Pancreas (tissue), 10 donors: ENCODE results near the gene ABCC9. TPM values are rescaled to one million over a fixed set of nuclear protein-coding genes. Genes with fewer than 3 reads are reported as not detected.

Experiments used
- ATAC-seq, 4 donors: fragments of 200-7000 bp; cut with Tn5 transposase; one replicate each; pipeline versions ENCODE4 v1.8.0 to v1.9.1; 2020; ENCODE audit warnings: mild to moderate bottlenecking in 4 of 4, moderate library complexity in 4 of 4
- DNase-seq, 6 donors: peaks; one replicate each; pipeline ENCODE4 v3.0.0-alpha.2; 2020
- FAIRE-seq: peaks from 2 replicates; lab custom pipeline; 2012; peaks lifted over from hg19 to GRCh38; lab: Jason Lieb, UNC
- H3K27ac ChIP-seq, 4 donors: fragments of 200-600 bp; sonication (generic); 1 replicate in 3 of 4; 2 replicates in 1 of 4; pipeline versions ENCODE4 v1.5.0 to v1.8.0; 2020
- H3K27me3 ChIP-seq, 4 donors: fragments of 200-600 bp; one replicate each; pipeline ENCODE4 v1.8.0; 2021
- H3K36me3 ChIP-seq, 3 donors: fragments of 200-600 bp; sonication (generic) in 1 of 3; one replicate each; pipeline versions ENCODE4 v1.5.0 to v1.8.0; 2020 to 2021
- H3K4me1 ChIP-seq, 3 donors: fragments of 200-600 bp; one replicate each; pipeline ENCODE4 v1.8.0; 2021
- H3K4me3 ChIP-seq, 4 donors: fragments of 200-600 bp; sonication (generic) in 2 of 4; one replicate each; pipeline versions ENCODE4 v1.5.0 to v1.8.0; 2020 to 2021
- H3K9me3 ChIP-seq, 4 donors: fragments of 200-600 bp; one replicate each; pipeline ENCODE4 v1.8.0; 2021
- WGBS, 2 donors: extraction: QIAGEN DNeasy Blood & Tissue Kit; methylation state at CpG; one replicate each; pipeline ENCODE4 v1.1.7; 2013; 5-methylcytosine and 5-hydroxymethylcytosine counted together
- intact Hi-C, 3 donors: fragments of 100-400 bp; cut with DNase I; formaldehyde crosslinking; loops; one replicate each; pipeline versions ENCODE4 v1.11.1 to v1.14.2; 2022
- polyA plus RNA-seq, 2 donors: library from polyadenylated mRNA; stranded (reverse); fragments of 200-250 nt; gene quantifications; one replicate each; pipeline ENCODE4 v1.2.3, GENCODE V29; 2013
- total RNA-seq, 6 donors: library from RNA; stranded (reverse); fragmentation: NEBNext Ultra II Directional in 4 of 6; extraction: Animal tissue kit (Norgen Biotek cat#: 25700) in 4 of 6; gene quantifications; one replicate each; pipeline versions ENCODE4 v1.2.1 to v1.2.4, GENCODE V29; 2021 to 2023
- TF ChIP-seq, protein P1 (sequence below), 4 donors: fragments of 200-600 bp; sonication (generic) in 3 of 4; IDR thresholded peaks; one replicate each; pipeline versions ENCODE4 v1.5.0 to v1.8.0; 2021; ENCODE audit warnings: antibody characterized with exemption in 4 of 4
- donor health status: healthy with polysubstance abuse.
- donor health status: DM: no; HTN: no; CAD: no; lungs with moderate emphysema.
- donor health status: DM: no; HTN: no; CAD: no.
- donor health status: control.
- donor health status: control.
- donor health status: Bipolar disorder and iron deficiency.
- donor health status: DM: yes; HTN: yes; CAD: no.
- donor health status: DM: no; HTN: no; CAD: no.
- donor health status: DM: no; HTN: no; CAD: no.
- donor health status: DM: yes; HTN: yes; CAD: no.

ABCC9 gene
- total and polyA plus RNA-seq, 8 donors, result 1.4 to 19.3 (median 5.5) TPM

DNA sequence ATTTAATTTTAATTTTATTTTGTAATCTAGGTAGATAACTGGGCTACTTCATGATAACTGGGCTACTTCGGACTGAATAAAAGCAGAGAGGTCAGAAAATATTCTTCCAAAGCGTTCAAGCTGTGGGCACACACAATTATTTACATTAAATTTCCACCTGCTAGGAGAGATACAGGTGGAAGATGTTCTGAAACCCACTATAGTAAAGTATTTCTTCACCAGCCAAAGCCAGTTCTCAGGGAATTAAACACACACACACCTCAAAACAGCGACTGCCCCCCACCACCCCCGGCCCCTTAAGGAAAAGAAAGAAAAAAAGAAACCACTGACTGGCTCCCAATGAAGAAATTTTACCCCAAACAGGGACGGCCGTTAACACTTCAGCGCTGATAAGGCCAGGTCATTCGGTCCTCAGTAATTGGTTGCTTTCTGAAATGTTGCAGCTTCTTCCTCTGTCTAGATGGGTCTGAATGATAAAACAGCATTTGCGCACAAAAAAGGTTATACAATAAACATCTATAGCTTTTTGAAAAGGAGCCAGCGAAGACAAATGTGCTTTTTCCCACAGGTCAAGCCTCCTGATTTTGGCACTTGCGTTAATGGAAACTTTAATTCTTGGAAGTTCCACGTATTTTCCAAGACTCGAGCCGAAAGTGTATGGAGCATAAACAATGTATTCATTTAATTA is 165.9 kb downstream of the ABCC9 start:
- 13 to 17% methylated on average over 14 of the region's 14 CpGs for WGBS, 2 donors
- peaks cover 0 to 30% (median 18%) of the 10 kb centered on the region in 3 donors for H3K4me1 ChIP-seq
- H3K36me3 ChIP-seq, result no peaks in the 10 kb centered on the region
- intact Hi-C loops, result no loop called here
- peak overlapping the region; percentile 70 to 94 (median 82) for H3K27ac ChIP-seq
- no peaks in the 10 kb centered on the region for H3K9me3 ChIP-seq
- TF ChIP-seq, protein P1, sequence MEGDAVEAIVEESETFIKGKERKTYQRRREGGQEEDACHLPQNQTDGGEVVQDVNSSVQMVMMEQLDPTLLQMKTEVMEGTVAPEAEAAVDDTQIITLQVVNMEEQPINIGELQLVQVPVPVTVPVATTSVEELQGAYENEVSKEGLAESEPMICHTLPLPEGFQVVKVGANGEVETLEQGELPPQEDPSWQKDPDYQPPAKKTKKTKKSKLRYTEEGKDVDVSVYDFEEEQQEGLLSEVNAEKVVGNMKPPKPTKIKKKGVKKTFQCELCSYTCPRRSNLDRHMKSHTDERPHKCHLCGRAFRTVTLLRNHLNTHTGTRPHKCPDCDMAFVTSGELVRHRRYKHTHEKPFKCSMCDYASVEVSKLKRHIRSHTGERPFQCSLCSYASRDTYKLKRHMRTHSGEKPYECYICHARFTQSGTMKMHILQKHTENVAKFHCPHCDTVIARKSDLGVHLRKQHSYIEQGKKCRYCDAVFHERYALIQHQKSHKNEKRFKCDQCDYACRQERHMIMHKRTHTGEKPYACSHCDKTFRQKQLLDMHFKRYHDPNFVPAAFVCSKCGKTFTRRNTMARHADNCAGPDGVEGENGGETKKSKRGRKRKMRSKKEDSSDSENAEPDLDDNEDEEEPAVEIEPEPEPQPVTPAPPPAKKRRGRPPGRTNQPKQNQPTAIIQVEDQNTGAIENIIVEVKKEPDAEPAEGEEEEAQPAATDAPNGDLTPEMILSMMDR (IDR thresholded peaks at IDR 0.05), result no peak
- FAIRE-seq (no peak), DNase-seq (peak in 3 of 6 donors; percentile 33 to 74 (median 49)), ATAC-seq (peak; percentile 39 to 52 (median 46))
- no peaks in the 10 kb centered on the region for H3K27me3 ChIP-seq
- H3K4me3 ChIP-seq, result peak overlapping the region in 3 of 4 donors; percentile 35 to 68 (median 52)

DNA sequence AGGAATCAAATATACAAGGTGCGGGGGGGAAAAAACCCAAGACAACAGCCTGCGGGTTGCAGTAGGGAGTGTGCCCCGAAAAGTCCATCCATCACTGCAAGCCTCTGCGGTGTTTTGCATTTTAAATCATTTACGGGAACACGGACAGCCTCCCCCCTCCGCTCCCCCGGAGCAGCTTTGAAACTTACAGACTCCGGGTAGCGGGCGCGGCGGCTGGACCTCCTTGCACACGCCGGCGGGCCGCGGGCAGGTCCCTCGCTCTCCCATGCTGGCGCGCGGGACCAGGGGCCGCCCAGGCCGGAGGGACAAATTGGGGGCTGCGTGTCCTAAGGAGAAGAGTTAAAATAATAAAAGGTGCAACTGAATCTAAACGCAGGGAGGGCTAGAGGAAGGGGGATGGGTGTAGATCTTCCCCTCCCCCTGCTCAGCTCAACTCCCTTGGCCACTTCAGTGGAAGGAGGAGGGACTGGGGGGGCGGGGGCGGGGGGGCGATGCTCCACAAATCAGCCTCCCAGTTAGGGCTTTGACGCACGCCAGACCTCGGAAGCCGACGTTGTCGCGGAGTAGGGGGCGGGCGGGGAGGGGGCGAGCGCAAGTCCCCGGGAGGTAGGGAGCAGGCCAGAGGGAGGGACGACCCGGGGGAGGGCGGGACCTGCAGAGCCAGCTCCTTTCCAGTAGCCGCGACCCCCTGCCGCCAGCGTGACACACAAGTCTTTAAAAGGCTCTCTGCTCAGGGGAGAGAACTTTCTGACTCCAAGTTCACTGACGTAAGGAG is 166.7 kb downstream of the ABCC9 start, which contains the start of gene KCNJ8:
KCNJ8 (minus strand) TSS at position 349 of the 775 bp plus-strand sequence. CDS start 1,090 bp downstream, outside the sequence.
- Histone ChIP-seq H3K27ac (peak within 1 kb of the TSS; percentile 70 to 94 (median 82)), H3K4me1 (peaks cover 0 to 34% (median 18%) of the 10 kb centered on the region in 3 donors), H3K36me3 (no peaks in the 10 kb centered on the region), H3K27me3 (no peaks in the 10 kb centered on the region), H3K9me3 (no peaks in the 10 kb centered on the region), H3K4me3 (peak within 1 kb of the TSS; percentile 33 to 68 (median 44))
- ATAC-seq, result peak; percentile 79 to 84 (median 82)
- peak; percentile 83 to 94 (median 90) for DNase-seq
- intact Hi-C loops, result no loop called here
- 0 to 1% methylated on average over 46 to 49 of the region's 49 CpGs for WGBS, 2 donors
- no peak for FAIRE-seq
- TF ChIP-seq, protein P1 (IDR thresholded peaks at IDR 0.05), result no peak

DNA sequence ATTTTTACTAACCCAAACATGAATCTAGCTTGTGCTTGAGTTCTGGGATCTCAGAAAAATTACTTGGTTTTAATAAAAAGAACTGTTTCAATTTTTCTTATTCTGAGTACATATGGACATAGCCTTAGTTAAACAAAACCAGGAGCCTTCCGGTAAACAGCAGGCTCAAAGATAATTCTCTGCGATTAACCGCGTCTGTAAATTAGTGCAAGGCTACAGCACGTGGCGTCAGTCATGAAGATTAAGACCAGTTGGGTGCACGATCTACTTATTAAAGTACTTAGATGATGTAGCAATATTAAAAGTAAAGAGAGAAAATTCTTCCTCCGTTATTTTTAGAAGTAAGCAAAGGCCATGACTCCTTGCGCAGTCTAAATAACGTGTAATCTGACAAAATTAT is 167.4 kb downstream of the ABCC9 start:
- TF ChIP-seq, protein P1 (IDR thresholded peaks at IDR 0.05), result no peak
- Histone ChIP-seq H3K4me3 (peak overlapping the region; percentile 33 to 68 (median 44)), H3K36me3 (no peaks in the 10 kb centered on the region), H3K4me1 (peaks cover 0 to 33% (median 17%) of the 10 kb centered on the region in 3 donors), H3K27ac (peak overlapping the region; percentile 0 to 94 (median 82)), H3K27me3 (no peaks in the 10 kb centered on the region), H3K9me3 (no peaks in the 10 kb centered on the region)
- 8 to 9% methylated on average over 10 of the region's 10 CpGs for WGBS, 2 donors
- peak; percentile 9 to 15 (median 12) for ATAC-seq
- DNase-seq, result peak in 1 of 6 donors; percentile 35
- intact Hi-C loops, result no loop called here
- no peak for FAIRE-seq

DNA sequence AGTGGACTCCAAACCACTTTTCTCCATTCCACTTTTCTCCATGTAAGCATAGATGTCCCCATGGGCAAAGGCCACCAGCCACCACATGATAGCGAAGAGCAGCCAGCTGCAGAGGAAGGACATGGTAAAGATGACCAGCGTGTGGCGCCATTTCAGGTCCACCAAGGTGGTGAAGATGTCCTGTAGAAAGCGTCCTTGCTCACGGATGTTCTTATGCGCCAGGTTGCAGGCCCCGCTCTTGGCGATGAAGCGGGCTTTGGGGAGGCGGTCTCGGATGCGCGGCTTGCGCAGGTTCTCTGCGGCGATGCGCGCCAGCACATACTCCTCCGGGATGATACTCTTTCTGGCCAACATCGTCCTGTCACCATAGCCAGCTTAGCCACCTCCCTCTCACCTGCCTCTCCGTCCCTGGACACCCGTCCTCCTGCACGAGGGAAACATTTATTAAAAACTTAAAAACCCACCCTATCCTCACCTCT is 167.9 kb downstream of the ABCC9 start:
- no peak for FAIRE-seq
- H3K36me3 ChIP-seq, result no peaks in the 10 kb centered on the region
- intact Hi-C loops, result no loop called here

More for the DNA sequence above, 167.9 kb downstream of the ABCC9 start:
- Histone ChIP-seq H3K27ac (peak overlapping the region in 3 of 4 donors; percentile 0 to 94 (median 93)), H3K9me3 (no peaks in the 10 kb centered on the region), H3K4me3 (peak overlapping the region; percentile 33 to 68 (median 44)), H3K27me3 (no peaks in the 10 kb centered on the region), H3K4me1 (peaks cover 0 to 28% (median 15%) of the 10 kb centered on the region in 3 donors)
- ATAC-seq (peak; percentile 20 to 57 (median 46)), DNase-seq (peak; percentile 63 to 77 (median 70))
- TF ChIP-seq, protein P1 (IDR thresholded peaks at IDR 0.05), result peak in 1 of 4 donors; percentile 17
- 10 to 23% methylated on average over 23 of the region's 23 CpGs for WGBS, 2 donors
